DOHH2 (cell line): Measurements from ENCODE around the gene ILKAP.

Source experiments
- CTCF ChIP-seq: fragments of 200-600 bp; sonication (generic); IDR thresholded peaks from one replicate; pipeline ENCODE4 v1.5.1; 2014; ENCODE audit warnings: antibody characterized with exemption, mild to moderate bottlenecking, low read depth, low read length; ENCODE audit not compliant: poor library complexity, severe bottlenecking
- EZH2phosphoT487 ChIP-seq: fragments of 200-600 bp; sonication (generic); IDR thresholded peaks from 2 replicates; pipeline ENCODE4 v1.6.1; 2017; ENCODE audit warnings: borderline replicate concordance, mild to moderate bottlenecking, antibody characterized with exemption, low read length, moderate library complexity, mixed read lengths

- TF ChIP-seq CTCF (no peak), EZH2phosphoT487 (no peak)
These were observed 41.1 kb downstream of the ILKAP start for GRCh38 chr2:238162251-238162845.
